BJ (cell line): ENCODE measurements around the gene DLG2. TPM values are rescaled to one million over a fixed set of nuclear protein-coding genes. Genes with fewer than 3 reads are reported as not detected.

ENCODE experiments used
- CTCF ChIA-PET: fragments of 350-600 bp; formaldehyde crosslinking; extraction: SDS; loops from one replicate; lab custom pipeline; 2021; ENCODE audit warnings: antibody characterized with exemption, inconsistent platforms; lab: Yijun Ruan, JAX
- POLR2A ChIA-PET: fragments of 300-600 bp; sonication (Branson Sonifier 250); formaldehyde crosslinking; extraction: SDS; loops from one replicate; lab custom pipeline; 2021; ENCODE audit warnings: antibody characterized with exemption; lab: Charles Lee
- DNase-seq: peaks from one replicate; pipeline ENCODE4 v3.0.0-alpha.2; 2011; ENCODE audit warnings: low read depth
- H3K27me3 ChIP-seq: 2 replicates; pipeline ENCODE4 v1.6.0; 2011; ENCODE audit warnings: low read length; ENCODE audit not compliant: control insufficient read depth, insufficient read depth
- H3K36me3 ChIP-seq: 2 replicates; pipeline ENCODE4 v1.5.1; 2011; ENCODE audit warnings: low read length; ENCODE audit not compliant: control insufficient read depth, insufficient read depth
- H3K4me3 ChIP-seq: 2 replicates; pipeline ENCODE4 v1.5.1; 2011; ENCODE audit warnings: low read depth, mild to moderate bottlenecking, control low read depth, low read length
- CTCF ChIP-seq: IDR thresholded peaks from 2 replicates; pipeline ENCODE4 v1.5.1; 2011; ENCODE audit warnings: low read depth, mild to moderate bottlenecking, control low read depth, inconsistent platforms, low read length, moderate library complexity; ENCODE audit not compliant: insufficient read depth
- polyA plus RNA-seq: library from polyadenylated mRNA; depleted of rRNA; stranded (reverse); fragments of >200 nt; gene quantifications from 2 replicates; pipeline ENCODE4 v1.2.3, GENCODE V29; 2011

DLG2 gene
- polyA plus RNA-seq, 1 experiment: 0.28 TPM

- DNase-seq: no peak
- Histone ChIP-seq H3K4me3 (no peak overlapping the region), H3K27me3 (no peaks in the 10 kb centered on the region), H3K36me3 (no peaks in the 10 kb centered on the region)
- ChIA-PET CTCF (no interaction called here), POLR2A (no interaction called here)
- no peak for TF ChIP-seq CTCF
Observed at GRCh38 chr11:83656796-83657330, 1970.3 kb downstream of the DLG2 start.

GRCh38 chr11:83655976-83656375 lies 1971.2 kb downstream of the DLG2 start:
- Histone ChIP-seq H3K36me3 (no peaks in the 10 kb centered on the region), H3K27me3 (no peaks in the 10 kb centered on the region), H3K4me3 (no peak overlapping the region)
- no peak for DNase-seq
- ChIA-PET CTCF (no interaction called here), POLR2A (no interaction called here)
- TF ChIP-seq CTCF: no peak

- ChIA-PET POLR2A (no interaction called here), CTCF (no interaction called here)
- no peak for DNase-seq
Observed at GRCh38 chr11:83649528-83649855, 1977.7 kb downstream of the DLG2 start.

GRCh38 chr11:83648610-83649527 lies 1978.3 kb downstream of the DLG2 start:
- TF ChIP-seq CTCF: no peak
- ChIA-PET CTCF (no interaction called here), POLR2A (no interaction called here)
- DNase-seq: no peak
- Histone ChIP-seq H3K36me3 (no peaks in the 10 kb centered on the region), H3K27me3 (no peaks in the 10 kb centered on the region), H3K4me3 (no peak overlapping the region)

More at GRCh38 chr11:83649528-83649855, 1977.7 kb downstream of the DLG2 start:
- Histone ChIP-seq H3K27me3 (no peaks in the 10 kb centered on the region), H3K4me3 (no peak overlapping the region), H3K36me3 (no peaks in the 10 kb centered on the region)
- TF ChIP-seq CTCF: no peak

- ChIA-PET POLR2A (no interaction called here), CTCF (interaction anchor here (0.7 to 0.8 kb wide), 2 partner anchors 14 to 262 kb away, joined by 3 read pairs; no protein-coding TSS in a partner anchor)
- H3K27me3 ChIP-seq: no peaks in the 10 kb centered on the region
- DNase-seq: no peak
- no peak for TF ChIP-seq CTCF
- no peaks in the 10 kb centered on the region for H3K36me3 ChIP-seq
- no peak overlapping the region for H3K4me3 ChIP-seq
Observed at GRCh38 chr11:83645561-83645960, 1981.6 kb downstream of the DLG2 start.
